ENCODE results near the gene NTRK1.

DNA sequence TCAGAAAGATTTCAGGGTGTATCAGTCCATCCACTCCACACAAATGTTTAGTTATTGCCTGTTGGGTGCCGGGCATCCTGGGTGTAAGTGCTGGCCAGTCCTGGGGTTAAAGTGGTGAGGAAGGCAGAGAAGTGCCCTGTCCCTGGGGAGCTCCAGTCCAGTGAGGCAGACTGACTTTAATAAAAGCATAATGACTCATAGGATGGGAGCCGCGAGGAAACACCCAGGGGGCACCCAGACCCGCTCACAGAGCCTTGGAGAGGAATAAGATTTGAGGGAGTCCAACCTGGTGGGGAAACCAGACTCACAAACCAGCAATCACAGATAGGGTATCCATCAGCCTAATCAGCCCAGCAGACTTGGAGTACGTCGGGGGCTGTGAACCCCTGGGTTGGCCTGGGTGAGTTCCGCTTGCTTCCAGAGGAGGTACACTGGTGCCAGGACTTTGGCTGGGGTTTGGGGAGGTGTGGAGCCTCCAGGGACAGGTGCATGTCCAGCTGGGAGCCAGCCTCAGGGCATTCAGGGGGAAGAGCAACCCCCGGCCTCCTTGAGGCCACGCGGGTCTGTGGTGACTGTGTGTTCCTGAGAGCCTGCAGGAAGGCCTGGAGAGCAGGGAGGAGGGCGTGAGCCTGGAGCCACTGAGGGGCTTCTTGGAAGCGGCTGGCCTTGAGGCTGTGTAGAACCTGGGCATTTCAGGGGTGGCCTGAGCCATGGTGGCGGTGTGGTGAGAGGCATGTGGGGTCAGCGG lies 36.6 kb downstream of the NTRK1 start:
- TF ChIP-seq POLR2A (IDR thresholded peaks at IDR 0.05): no peak
- TF ChIP-seq, protein P1, sequence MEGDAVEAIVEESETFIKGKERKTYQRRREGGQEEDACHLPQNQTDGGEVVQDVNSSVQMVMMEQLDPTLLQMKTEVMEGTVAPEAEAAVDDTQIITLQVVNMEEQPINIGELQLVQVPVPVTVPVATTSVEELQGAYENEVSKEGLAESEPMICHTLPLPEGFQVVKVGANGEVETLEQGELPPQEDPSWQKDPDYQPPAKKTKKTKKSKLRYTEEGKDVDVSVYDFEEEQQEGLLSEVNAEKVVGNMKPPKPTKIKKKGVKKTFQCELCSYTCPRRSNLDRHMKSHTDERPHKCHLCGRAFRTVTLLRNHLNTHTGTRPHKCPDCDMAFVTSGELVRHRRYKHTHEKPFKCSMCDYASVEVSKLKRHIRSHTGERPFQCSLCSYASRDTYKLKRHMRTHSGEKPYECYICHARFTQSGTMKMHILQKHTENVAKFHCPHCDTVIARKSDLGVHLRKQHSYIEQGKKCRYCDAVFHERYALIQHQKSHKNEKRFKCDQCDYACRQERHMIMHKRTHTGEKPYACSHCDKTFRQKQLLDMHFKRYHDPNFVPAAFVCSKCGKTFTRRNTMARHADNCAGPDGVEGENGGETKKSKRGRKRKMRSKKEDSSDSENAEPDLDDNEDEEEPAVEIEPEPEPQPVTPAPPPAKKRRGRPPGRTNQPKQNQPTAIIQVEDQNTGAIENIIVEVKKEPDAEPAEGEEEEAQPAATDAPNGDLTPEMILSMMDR (IDR thresholded peaks at IDR 0.05): no peak
- no peak for TF ChIP-seq EP300 (IDR thresholded peaks at IDR 0.05)

All from upper lobe of left lung (tissue), 4 donors.